Stimulated activated CD8-positive, alpha-beta memory T cell treated with anti-CD3 and anti-CD28 coated beads, Interleukin-2, amount 100 ng/mL, for 1 hour (primary cell): ENCODE measurements around the gene TRMT44.
"Not testable (repeated sequence)": the region's sequence is repeated elsewhere in the genome, so short reads cannot be mapped to it uniquely, and the experiment has no call there.

Source experiments
- DNase-seq, 2 donors: peaks; one replicate each; pipeline ENCODE4 v3.0.0-alpha.2; 2020; ENCODE audit warnings: low read depth in 2 of 2

TRMT44 gene

GRCh38 chr4:8494983-8495548 is 54.5 kb downstream of the TRMT44 start:
- DNase-seq = no peak

- DNase-seq = no peak
These were observed 55.2 kb downstream of the TRMT44 start for GRCh38 chr4:8495803-8496202.

GRCh38 chr4:8497762-8498161 is 57.2 kb downstream of the TRMT44 start:
- no peak for DNase-seq

- no peak for DNase-seq
These were observed 60.4 kb downstream of the TRMT44 start for GRCh38 chr4:8500966-8501365.

- no peak for DNase-seq
These were observed 61.2 kb downstream of the TRMT44 start for GRCh38 chr4:8501781-8502180.

GRCh38 chr4:8502371-8502770 is 61.8 kb downstream of the TRMT44 start:
- DNase-seq = no peak

GRCh38 chr4:8502836-8503585 is 62.4 kb downstream of the TRMT44 start:
- DNase-seq = no peak

GRCh38 chr4:8503801-8504200 is 63.2 kb downstream of the TRMT44 start:
- no peak for DNase-seq

GRCh38 chr4:8504279-8505007 is 63.9 kb downstream of the TRMT44 start:
- DNase-seq = no peak

- no peak for DNase-seq
These were observed 64.7 kb downstream of the TRMT44 start for GRCh38 chr4:8505229-8505628.

- DNase-seq = no peak
These were observed 65.4 kb downstream of the TRMT44 start for GRCh38 chr4:8506006-8506372.

- no peak for DNase-seq
These were observed 66.0 kb downstream of the TRMT44 start for GRCh38 chr4:8506373-8507195.

- DNase-seq = no peak
These were observed 66.6 kb downstream of the TRMT44 start for GRCh38 chr4:8507196-8507570.

GRCh38 chr4:8507624-8508023 is 67.0 kb downstream of the TRMT44 start:
- DNase-seq = no peak

GRCh38 chr4:8508266-8508665 is 67.7 kb downstream of the TRMT44 start:
- no peak for DNase-seq

GRCh38 chr4:8508740-8509139 is 68.2 kb downstream of the TRMT44 start:
- DNase-seq = no peak

- DNase-seq = no peak
These were observed 68.9 kb downstream of the TRMT44 start for GRCh38 chr4:8509311-8509950.

- no peak for DNase-seq
These were observed 69.6 kb downstream of the TRMT44 start for GRCh38 chr4:8510191-8510590.

- no peak for DNase-seq
These were observed 70.2 kb downstream of the TRMT44 start for GRCh38 chr4:8510611-8511285.

GRCh38 chr4:8512510-8512909 is 71.9 kb downstream of the TRMT44 start:
- DNase-seq = no peak

- DNase-seq = not testable (repeated sequence)
These were observed 72.5 kb downstream of the TRMT44 start for GRCh38 chr4:8513080-8513479.
